HG03565 (cell line): Measurements from ENCODE around the gene G6PC1.

ENCODE experiments used
- ATAC-seq: cut with Tn5 transposase; IDR thresholded peaks from one replicate; pipeline ENCODE4 v1.9.1; 2021; ENCODE audit warnings: mild to moderate bottlenecking, moderate library complexity; ENCODE audit not compliant: unreplicated experiment

G6PC1 gene

GRCh38 chr17:42929497-42929844 lies 28.9 kb downstream of the G6PC1 start:
- ATAC-seq, result no peak

- ATAC-seq, result no peak
These were observed 37.4 kb downstream of the G6PC1 start for GRCh38 chr17:42937712-42938596.

GRCh38 chr17:42944211-42944610 lies 43.6 kb downstream of the G6PC1 start:
- ATAC-seq, result no peak

GRCh38 chr17:42946812-42947211 lies 46.2 kb downstream of the G6PC1 start:
- no peak for ATAC-seq

- no peak for ATAC-seq
These were observed 49.6 kb downstream of the G6PC1 start for GRCh38 chr17:42950044-42950783.
